KG1 (cell line): ENCODE results near the gene ATF7.
"Not testable (repeated sequence)": the region's sequence is repeated elsewhere in the genome, so short reads cannot be mapped to it uniquely, and the experiment has no call there.

ENCODE experiments used
- DNase-seq: peaks from one replicate; lab custom pipeline; 2025; lab: John Stamatoyannopoulos, UW

The ATF7 gene

GRCh38 chr12:53625946-53626701 is at the start of gene ATF7:
Gene ATF7, minus strand, starts transcription at chr12:53626382. Its CDS starts 25,382 bp downstream, at chr12:53601000.
- DNase-seq, result peak; percentile 74

GRCh38 chr12:53674977-53675700 is 49.0 kb upstream of the ATF7 start:
- DNase-seq, result no peak

DNA sequence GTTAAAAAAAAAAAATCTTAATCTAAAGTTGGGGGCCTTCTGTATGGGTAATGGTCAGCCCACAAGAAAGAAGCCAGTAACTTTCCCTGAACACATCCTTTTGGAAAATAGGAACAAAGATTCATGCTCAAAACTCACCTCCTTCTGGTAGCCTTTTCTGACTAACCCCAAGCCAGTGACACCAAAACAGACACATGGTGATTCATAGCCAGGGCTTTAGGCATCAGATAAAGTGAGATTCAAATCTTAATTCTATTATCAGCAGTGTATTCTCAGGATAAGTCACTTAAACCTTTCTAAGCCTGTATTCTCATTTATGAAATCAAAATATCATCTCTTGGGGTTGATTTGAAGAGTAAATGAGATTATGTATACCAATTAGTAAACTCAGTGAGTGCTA is 44.8 kb upstream of the ATF7 start:
- DNase-seq, result no peak

- DNase-seq, result no peak
These were observed 44.1 kb upstream of the ATF7 start for GRCh38 chr12:53670308-53670707.

GRCh38 chr12:53667080-53667479 is 40.9 kb upstream of the ATF7 start:
- DNase-seq, result no peak

DNA sequence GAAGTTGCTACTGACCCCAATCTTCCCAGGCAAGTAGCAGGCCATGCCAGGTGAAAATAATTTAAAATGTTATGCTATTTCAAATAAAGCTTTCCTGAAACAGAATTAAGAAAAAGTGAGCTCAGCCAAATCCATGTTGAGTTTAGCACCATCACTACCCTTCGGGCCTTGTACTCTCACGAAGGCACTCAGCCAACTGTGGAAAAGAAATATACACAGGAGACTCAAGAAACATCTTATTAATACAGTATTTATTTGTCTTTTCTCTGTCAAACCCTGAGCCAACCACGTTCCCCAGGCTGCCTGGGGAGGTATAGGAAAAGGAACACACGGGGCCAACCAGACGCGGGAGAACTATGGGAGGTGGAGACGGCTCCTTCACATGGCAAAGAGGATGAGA is 38.8 kb upstream of the ATF7 start:
- DNase-seq, result no peak

GRCh38 chr12:53664191-53664590 is 38.0 kb upstream of the ATF7 start:
- no peak for DNase-seq

DNA sequence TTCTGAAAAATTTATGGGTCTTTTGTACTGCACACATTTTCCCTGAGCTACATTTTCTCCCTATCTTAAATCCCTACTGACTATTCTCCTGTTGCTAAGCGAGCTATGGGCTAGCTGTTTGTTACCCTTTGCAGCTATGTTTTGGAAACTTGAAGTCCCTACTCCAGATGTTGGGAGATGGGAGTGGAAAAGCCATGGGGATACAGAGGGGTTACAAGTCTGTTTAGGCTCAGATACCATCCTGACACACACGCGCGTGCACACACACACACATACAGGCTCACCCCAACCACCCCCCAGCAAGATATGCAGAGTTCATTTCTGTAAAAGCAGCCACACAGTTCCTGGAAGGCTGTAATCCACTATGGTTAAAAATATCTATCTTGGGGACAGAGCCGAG is 33.9 kb upstream of the ATF7 start:
- no peak for DNase-seq

DNA sequence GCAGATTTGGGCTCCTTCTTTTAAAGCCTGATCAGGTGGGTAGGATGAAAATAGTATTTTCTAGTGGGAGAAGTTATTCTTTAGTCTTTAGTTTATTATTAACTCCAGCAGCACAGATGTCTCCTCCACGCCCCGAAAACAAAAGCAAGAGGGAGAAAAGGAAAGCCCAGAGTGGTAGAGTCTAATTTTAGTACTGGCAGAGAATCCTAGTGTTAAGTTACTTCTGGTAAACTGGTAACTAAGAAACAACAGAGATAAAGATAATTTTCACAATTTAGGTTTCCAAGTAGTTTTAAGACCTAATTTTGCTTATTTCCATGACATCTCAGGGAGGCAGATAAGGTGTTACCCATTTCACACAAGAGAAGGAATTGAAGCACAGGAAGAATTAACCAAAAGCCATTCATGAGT is 33.4 kb upstream of the ATF7 start:
- DNase-seq, result no peak

DNA sequence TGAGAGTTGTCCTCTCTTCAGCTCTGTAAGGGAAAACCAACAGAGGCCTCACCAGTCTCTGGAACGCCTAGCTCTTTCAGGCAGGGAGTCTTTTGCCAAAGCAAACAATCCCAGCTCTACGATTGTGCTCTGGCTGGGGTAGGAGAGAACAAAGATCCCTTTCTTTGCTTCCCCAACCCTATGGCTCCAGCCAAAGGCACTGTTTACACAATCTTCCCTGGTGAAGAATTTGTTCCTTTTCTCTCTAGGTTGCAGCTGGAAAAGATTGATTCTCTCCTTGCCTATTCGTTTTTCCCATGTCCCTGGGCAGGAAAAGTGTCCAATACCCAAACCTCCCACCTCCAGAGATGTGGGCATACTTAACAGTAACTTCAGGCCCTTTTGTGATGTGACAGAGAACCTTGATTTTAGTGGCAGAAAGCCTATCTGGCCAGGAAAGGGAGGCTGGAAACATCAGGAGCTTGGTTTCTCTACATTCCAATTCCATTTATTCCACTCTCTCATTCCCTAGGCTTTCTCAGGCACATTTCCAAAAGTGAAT is 32.9 kb upstream of the ATF7 start:
- no peak for DNase-seq

GRCh38 chr12:53657041-53657440 is 30.9 kb upstream of the ATF7 start:
- DNase-seq, result no peak

GRCh38 chr12:53653595-53653994 is 27.4 kb upstream of the ATF7 start:
- DNase-seq, result no peak

DNA sequence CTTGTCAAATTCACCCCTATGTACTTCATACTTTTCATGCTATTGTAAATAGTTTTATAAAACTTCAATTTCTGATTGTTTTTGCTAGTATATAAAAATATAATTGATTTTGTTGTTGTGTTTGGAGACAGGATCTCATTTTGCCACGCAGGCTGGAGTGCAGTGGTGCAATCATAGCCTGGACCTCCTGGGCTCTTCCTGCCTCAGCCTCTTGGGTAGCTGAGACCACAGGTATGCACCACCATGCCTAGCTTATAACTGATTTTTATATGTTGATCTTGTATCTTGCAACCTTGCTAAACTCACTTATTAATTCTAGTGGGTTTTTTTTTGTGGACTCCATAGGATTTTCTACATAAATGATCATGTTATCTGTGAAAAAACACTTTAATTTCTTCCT is 26.2 kb upstream of the ATF7 start:
- no peak for DNase-seq

GRCh38 chr12:53651737-53652136 is 25.6 kb upstream of the ATF7 start:
- DNase-seq, result no peak

GRCh38 chr12:53646300-53646699 is 20.1 kb upstream of the ATF7 start:
- not testable (repeated sequence) for DNase-seq

- DNase-seq, result no peak
These were observed 19.0 kb upstream of the ATF7 start for GRCh38 chr12:53645165-53645564.

DNA sequence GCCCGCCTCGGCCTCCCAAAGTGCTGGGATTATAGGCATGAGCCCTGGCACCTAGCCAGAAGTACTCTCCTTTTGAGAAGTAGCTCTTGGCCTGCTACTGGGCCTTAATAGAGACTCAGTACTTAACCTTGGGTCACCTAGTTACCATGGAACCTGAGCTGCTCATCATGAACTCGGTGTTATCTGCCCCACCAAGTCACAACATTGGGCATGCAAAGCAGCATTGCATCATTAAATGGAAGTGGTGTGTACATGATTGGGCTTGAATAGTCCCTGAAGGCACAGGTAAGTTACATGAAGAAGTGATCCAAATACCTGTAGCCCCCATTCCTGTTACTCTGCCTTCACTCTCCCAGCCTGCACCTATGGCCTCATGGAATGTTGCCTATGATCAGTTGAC is 18.0 kb upstream of the ATF7 start:
- no peak for DNase-seq

DNA sequence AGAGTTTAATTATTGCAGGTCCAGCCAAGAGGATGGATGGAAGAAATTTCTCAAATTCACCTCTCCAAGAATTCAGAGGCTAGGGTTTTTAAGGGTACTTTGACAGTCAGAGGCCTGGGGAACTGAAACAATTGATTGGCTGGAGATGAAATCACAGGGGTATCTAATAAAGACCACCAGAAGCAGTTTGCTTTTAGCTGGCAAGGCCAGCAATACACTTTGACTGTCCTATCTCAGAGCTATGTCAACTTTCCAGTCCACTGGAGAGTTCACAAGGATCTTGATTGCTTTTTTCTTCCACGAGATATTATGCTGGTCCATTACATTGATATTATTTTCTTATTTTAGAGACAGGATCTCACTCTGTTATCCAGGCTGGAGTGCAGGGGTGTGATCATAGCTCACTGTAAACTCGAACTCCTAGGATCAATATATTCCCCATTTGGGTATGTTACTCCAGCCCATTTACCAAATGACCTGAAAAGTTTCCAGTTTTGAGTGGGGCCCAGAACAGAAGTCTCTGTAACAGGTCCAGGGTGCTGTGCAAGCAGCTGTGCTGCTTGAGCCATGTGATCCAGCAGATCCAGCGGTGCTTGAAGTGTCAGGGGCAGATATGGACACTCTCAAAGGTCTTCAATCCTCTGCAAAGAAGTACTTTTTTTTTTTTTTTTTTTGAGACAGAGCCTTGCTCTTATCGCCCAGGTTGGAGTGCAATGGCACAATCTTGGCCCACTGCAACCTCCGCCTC is 17.2 kb upstream of the ATF7 start:
- DNase-seq, result no peak

DNA sequence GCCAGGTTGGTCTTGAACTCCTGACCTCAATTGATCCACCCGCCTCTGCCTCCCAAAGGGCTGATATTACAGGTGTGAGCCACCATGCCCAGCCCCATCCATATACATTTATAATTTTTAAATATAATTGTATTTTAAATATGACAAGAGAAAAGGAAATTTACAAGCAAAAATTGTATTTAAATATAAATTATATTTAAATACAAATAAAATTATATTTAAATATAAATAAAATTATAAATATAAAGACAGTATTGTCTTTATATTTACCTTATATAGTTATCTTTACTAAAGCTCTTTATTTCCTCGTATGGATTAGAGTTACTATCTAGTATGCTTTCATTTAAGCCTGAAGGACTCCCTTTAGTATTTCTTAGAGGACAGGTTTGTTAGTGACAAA is 11.9 kb upstream of the ATF7 start:
- DNase-seq, result no peak

DNA sequence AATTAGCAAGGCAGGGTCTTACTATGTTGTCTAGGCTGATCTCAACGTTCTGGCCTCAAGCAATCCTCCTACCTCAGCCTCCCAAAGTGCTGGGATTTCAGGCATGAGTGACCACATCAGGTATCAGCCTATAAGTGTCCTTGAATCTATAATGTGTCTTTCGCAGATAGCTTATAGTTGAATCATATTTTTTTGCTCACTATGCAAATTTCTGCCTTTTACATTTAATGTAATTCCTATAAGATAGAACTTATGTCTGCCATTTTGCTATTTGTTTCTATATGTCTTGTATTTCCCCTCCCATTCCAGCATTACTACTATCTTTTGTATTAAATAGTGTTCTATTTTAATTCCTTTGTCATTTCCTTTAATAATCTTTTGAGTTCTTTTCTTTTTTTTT is 10.5 kb upstream of the ATF7 start:
- no peak for DNase-seq

DNA sequence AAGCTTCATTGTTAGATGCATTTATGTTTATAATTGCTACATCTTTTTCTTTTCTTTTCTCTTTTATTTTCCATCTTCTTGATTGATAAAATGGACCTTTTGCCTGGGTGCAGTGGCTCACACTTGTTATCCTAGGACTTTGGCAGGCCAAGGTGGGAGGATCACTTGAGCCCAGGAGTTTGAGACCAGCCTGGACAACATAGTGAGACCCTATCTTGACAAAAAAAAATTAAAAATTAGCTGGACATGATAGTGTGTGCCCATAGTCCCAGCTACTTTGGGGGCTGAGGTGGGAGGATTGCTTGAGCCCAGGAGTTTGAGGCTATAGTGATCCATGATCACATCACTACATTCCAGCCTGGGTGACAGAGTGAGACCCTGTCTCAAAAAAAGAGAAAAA is 9.5 kb upstream of the ATF7 start:
- not testable (repeated sequence) for DNase-seq

- DNase-seq, result no peak
These were observed 5.5 kb upstream of the ATF7 start for GRCh38 chr12:53631721-53632120.

DNA sequence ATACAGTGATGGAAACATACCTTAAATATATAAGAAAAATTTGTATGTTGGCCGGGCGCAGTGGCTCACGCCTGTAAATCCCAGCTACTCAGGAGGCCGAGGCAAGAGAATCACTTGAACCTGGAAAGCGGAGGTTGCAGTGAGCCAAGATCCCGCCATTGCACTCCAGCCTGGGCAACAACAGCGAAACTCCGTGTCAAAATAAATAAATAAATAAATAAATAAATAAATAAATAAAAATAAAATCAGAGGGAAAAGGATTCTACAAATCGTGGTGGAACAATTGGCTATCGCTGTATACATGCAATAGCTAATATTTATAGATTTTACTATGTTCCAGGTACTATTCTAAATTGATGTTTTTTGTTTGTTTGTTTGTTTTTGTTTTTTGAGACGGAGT is 1.7 kb upstream of the ATF7 start:
- no peak for DNase-seq
